Activated T-cell treated with anti-CD3 and anti-CD28 coated beads for 1 hour (primary cell): Measurements from ENCODE around the gene CCNY.

Source experiments
- DNase-seq: peaks from one replicate; pipeline ENCODE4 v3.0.0-alpha.2; 2020; ENCODE audit warnings: low read depth

CCNY gene

GRCh38 chr10:35486297-35486990, 150.1 kb downstream of the CCNY start:
- DNase-seq: no peak

GRCh38 chr10:35487336-35488034, 151.2 kb downstream of the CCNY start:
- no peak for DNase-seq

- DNase-seq: no peak
Measured at GRCh38 chr10:35488228-35488627, 151.9 kb downstream of the CCNY start.

DNA sequence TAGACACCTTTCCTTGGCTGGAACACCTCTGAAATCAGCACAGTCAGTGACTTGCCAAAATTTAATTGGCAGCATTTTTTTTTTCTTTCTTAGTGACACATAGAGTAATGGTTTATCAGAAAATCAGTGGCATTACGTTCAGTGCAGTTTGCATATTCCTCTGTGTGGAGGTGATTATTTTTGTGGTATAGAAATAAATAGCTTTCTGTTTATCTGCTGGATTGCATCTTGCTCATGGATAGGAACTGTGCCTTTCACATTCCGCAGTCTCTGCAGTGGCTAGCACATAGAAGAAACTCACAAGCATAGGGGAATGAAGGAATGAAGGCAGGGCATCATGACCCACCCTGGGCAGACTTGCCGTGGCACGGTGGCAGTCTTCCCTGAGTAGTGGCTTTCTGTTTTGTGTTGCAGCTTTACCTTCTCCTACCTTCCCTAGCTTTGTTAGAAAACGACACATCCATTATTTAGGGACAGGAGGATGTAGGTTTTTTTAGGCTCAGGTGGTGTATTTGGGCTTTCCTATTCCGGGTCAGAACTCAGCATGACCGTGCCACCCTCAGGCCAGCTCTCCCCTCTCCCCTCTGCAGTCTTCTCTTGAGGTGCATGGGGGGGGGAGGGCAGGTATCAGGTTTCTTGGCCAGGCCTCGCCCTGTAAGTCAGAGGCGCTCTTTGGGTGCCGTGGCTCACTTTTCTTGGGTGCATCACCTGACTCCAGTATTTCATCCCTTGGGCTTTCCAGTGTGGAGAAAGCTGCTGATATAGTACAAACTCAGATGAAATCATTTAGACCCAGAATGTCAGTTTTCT, 156.3 kb downstream of the CCNY start:
- DNase-seq: no peak

GRCh38 chr10:35493196-35494118, 157.1 kb downstream of the CCNY start:
- no peak for DNase-seq

- DNase-seq: no peak
Measured at GRCh38 chr10:35495521-35496119, 159.3 kb downstream of the CCNY start.

DNA sequence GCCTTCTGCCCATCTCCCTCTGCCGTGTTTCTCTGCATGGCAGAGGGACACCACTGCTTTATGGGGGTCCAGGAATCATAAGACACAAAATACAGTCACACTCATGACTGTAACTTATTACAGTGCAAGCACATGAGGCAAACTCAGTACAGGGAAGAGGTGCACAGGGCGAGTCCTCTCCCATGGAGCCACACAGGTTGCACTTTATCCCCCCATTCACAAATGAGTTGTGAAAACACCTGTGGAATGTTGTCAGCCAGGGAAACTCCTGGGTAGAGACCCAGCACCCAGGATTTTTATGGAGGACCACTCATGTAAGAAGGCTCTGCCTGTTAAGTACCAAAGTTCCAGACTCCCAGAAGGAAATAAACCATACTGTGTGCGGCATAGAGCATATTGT, 161.6 kb downstream of the CCNY start:
- DNase-seq: no peak

- no peak for DNase-seq
Measured at GRCh38 chr10:35498693-35499092, 162.4 kb downstream of the CCNY start.

DNA sequence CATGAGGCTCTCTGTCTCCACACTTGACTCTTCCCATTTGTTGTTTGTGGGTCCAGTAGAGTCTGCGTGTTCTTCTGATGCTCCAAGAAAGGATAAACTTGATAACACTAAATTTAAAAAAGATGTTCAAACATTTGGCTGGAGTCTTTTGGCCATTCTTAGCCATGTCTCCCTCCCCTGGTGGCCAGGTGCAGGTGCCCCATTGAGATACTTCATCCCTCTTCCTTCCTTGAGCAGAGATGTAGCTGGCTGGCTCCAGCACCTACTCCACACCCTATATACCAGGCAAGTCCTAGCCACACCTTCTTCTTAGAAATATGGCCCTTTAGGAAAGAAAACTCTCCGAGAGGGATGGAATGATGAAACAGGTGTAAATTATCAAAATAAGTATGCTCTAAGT, 165.6 kb downstream of the CCNY start:
- no peak for DNase-seq

GRCh38 chr10:35502692-35503091, 166.4 kb downstream of the CCNY start:
- DNase-seq: no peak

- DNase-seq: no peak
Measured at GRCh38 chr10:35503578-35503977, 167.3 kb downstream of the CCNY start.

GRCh38 chr10:35504132-35504531, 167.8 kb downstream of the CCNY start:
- DNase-seq: no peak

DNA sequence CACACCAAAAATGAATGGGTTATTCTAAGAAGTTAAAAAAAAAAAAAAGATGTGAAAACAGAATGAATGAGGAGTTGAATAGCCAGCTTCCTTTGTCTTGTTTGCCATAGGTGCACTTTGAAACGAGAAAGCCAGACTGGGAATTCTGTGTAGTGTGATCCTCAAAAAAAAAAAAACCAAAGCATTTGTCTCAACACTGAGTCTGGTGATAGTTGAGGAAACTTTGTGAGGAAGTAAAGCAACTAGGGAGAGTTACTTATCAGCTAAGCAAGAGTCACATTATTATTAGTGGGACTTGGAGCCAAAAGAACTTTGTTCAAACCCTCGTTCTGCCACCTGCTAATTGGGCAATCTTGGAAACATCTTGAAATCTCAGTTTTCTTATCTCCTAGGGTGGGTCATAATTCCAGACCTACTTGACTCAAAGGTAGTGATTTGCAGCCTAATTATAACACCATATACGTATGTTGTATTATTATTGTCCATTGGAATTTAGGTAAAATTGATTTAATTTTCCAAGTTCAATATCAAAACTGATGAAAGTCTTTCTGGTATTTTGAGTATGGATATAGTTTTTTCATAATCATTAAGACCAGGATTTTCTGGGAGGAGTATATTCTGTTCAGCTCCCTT, 169.0 kb downstream of the CCNY start:
- no peak for DNase-seq

DNA sequence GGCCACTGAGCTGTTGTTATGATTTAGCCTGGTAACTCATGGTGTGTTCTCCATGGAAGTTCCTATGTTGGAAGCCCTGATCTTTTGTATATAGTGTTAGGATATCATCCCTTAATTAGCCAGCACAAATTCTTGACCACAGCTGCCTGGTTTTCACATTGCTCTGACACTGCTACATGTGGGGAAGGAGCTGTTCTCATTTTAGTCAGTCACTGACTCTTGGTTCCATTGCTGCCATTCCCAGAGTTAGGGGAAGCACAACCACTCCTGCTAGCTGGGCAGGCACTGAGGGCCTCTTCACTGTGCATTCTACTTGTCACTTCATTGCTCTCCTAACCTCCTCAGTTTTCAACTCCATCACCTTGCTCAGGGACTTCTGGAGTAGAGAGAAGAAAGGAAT, 170.4 kb downstream of the CCNY start:
- DNase-seq: no peak

- DNase-seq: no peak
Measured at GRCh38 chr10:35507519-35508109, 171.3 kb downstream of the CCNY start.

GRCh38 chr10:35508647-35509046, 172.3 kb downstream of the CCNY start:
- no peak for DNase-seq

DNA sequence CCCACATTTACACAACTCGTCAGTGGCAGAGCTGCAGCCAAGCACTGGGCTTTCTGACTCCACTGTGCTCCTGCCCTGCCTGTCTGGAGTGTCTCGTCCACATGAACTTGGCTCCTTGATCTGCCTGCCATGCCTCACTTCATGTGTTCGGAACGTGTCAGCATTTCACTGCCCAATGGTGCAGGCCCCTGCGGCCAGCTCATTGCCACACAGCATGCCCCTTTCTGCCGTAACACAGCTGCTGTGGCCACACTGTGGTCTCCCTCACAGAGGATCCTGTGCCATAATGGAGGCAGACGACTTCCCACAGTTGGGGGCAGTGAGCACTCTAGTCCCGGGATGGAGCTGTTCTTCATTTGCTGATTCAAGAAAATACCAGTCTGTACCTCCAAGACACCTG, 174.6 kb downstream of the CCNY start:
- no peak for DNase-seq

- no peak for DNase-seq
Measured at GRCh38 chr10:35511647-35512046, 175.3 kb downstream of the CCNY start.

DNA sequence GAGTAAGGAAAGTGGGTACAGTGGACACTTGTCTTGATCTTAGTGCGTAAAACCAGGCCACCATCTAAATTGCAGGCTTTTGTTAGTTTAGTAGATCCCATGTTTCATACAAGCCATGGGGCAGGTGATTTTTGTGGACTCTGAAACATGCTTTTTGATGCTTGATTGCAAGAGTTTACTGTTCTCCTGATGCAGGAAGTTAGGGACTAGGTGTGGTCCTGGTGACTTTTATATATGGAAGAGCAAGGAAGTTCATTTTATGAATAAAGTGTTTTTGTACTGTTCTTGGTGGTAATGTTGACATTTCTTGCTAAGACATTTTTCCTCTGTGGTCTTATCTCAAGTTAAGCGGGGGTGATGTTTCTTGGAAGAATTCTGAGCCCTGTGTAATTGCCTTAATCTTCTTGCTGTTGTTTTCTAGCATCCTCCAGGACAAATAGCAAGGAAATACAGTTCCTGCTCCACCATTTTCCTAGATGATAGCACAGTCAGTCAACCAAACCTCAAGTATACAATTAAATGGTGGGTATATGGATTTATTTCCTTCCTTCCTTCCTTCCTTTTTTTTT, 179.9 kb downstream of the CCNY start:
- no peak for DNase-seq
